Upper lobe of left lung (tissue), 6 donors: ENCODE data around the gene KASH5. TPM values are rescaled to one million over a fixed set of nuclear protein-coding genes. Genes with fewer than 3 reads are reported as not detected.
A peak's percentile ranks its signal among the peaks of the same experiment; 100 is the strongest.

Source experiments
- ATAC-seq, 2 donors: fragments of 200-7000 bp; cut with Tn5 transposase; one replicate each; pipeline ENCODE4 v1.9.1; 2022; ENCODE audit warnings: mild to moderate bottlenecking in 2 of 2, moderate library complexity in 2 of 2; ENCODE audit not compliant: low FRiP score in 2 of 2
- DNase-seq, 2 donors: peaks; one replicate each; pipeline ENCODE4 v3.0.0-alpha.2; 2019 to 2020
- H3K27ac ChIP-seq, 4 donors: fragments of 200-600 bp; sonication (generic); one replicate each; pipeline ENCODE4 v1.5.1; 2016 to 2019
- H3K27me3 ChIP-seq, 4 donors: fragments of 200-600 bp; sonication (generic); one replicate each; pipeline ENCODE4 v1.5.1; 2017 to 2019
- H3K36me3 ChIP-seq, 4 donors: fragments of 200-600 bp; sonication (generic); one replicate each; pipeline ENCODE4 v1.5.1; 2016 to 2019
- H3K4me1 ChIP-seq, 4 donors: fragments of 200-600 bp; sonication (generic); one replicate each; pipeline ENCODE4 v1.5.1; 2018 to 2019
- H3K4me3 ChIP-seq, 4 donors: fragments of 200-600 bp; sonication (generic); one replicate each; pipeline ENCODE4 v1.5.1; 2017 to 2019; ENCODE audit warnings: mild to moderate bottlenecking in 2 of 4, moderate library complexity in 1 of 4
- H3K9me3 ChIP-seq, 4 donors: fragments of 200-600 bp; sonication (generic); one replicate each; pipeline ENCODE4 v1.5.1; 2018 to 2019
- EP300 ChIP-seq, 4 donors: sonication (generic); formaldehyde crosslinking; IDR thresholded peaks; one replicate each; pipeline ENCODE4 v1.5.1; 2017; ENCODE audit warnings: antibody characterized with exemption in 4 of 4, control low read depth in 2 of 4
- POLR2A ChIP-seq, 4 donors: fragments of 450-650 bp; IDR thresholded peaks; one replicate each; pipeline ENCODE4 v1.5.1; 2016 to 2017; ENCODE audit warnings: antibody characterized with exemption in 4 of 4, mild to moderate bottlenecking in 2 of 4
- POLR2AphosphoS5 ChIP-seq, 2 donors: sonication (generic); formaldehyde crosslinking; IDR thresholded peaks; one replicate each; pipeline ENCODE4 v1.5.1; 2017; ENCODE audit warnings: antibody characterized with exemption in 2 of 2
- WGBS, 2 donors: methylation state at CpG; one replicate each; pipeline ENCODE4 v1.1.5; 2017 to 2018; 5-methylcytosine and 5-hydroxymethylcytosine counted together
- total RNA-seq, 6 donors: library from RNA; depleted of rRNA in 4 of 6; stranded (reverse); fragments of >200 nt in 4 of 6; gene quantifications; one replicate each; pipeline versions ENCODE4 v1.1.0 to v1.2.1, GENCODE V29; 2016 to 2021
- TF ChIP-seq, protein P1 (sequence below), 6 experiments: fragments of 450-650 bp in 4 of 6; fragments of 200-600 bp in 2 of 6; sonication (generic) in 2 of 6; IDR thresholded peaks; one replicate each; pipeline ENCODE4 v1.5.1; 2016 to 2019; ENCODE audit warnings: antibody characterized with exemption in 6 of 6
- donor health status: DM: no; HTN: no; CAD: no; lungs with moderate emphysema.
- donor health status: DM: no; HTN: yes; CAD: no; lungs with severe emphysema.

The KASH5 gene
- total RNA-seq, 6 donors from 2014 or later = 0.61 to 6.9 (median 1.6) TPM; not detected in 2

DNA sequence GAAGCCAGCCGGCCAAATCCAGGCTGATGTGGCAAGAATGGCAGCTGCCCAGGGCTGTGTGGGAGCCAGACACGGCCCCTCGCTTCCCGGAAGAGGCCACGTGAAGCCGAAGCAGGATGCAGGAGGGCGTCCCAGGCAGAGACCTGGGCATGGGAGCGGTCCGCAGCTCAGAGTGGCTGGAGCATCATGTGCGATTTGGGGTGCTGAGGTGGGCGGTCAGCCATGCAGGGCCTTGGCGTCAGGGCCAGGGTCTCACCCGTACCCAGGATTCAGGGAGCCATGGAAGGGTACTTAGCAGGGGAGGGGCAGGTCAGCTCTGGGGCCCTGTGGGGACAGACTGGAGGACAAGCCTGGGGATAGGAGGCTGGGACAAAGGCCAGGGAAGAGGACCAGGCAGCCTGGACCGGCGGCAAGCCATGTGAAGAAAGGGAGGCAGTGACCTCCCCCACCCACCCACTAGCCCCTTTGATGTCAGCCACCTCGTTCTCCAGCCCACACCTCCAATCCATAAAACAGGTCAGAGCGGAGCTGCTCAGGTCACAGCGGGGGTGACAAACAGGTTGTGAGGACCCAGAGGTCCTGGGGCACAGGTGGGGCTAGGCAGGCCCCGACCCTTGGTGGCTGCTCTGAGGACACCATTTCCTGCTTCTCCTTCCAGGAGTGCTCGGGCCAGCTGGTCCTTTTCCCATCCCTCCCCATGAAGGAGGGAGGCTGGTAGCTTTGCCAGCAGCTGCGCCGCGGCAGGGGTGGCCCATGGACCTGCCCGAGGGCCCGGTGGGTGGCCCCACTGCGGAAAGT, 2.3 kb downstream of the KASH5 start:
- no peaks in the 10 kb centered on the region for H3K27me3 ChIP-seq
- H3K4me1 ChIP-seq = peaks cover 0 to 14% (median 2%) of the 10 kb centered on the region in 4 donors
- H3K9me3 ChIP-seq = no peaks in the 10 kb centered on the region
- DNase-seq = peak in 1 of 2 donors; percentile 68
- peak in 1 of 2 donors; percentile 11 for ATAC-seq
- H3K4me3 ChIP-seq = no peak overlapping the region
- 71 to 73% methylated on average over 19 to 25 of the region's 26 CpGs for WGBS, 2 donors
- H3K27ac ChIP-seq = no peak overlapping the region
- no peaks in the 10 kb centered on the region for H3K36me3 ChIP-seq
- TF ChIP-seq POLR2AphosphoS5 (IDR thresholded peaks at IDR 0.05) (no peak), EP300 (IDR thresholded peaks at IDR 0.05) (no peak), POLR2A (IDR thresholded peaks at IDR 0.05) (no peak)
- TF ChIP-seq, protein P1, sequence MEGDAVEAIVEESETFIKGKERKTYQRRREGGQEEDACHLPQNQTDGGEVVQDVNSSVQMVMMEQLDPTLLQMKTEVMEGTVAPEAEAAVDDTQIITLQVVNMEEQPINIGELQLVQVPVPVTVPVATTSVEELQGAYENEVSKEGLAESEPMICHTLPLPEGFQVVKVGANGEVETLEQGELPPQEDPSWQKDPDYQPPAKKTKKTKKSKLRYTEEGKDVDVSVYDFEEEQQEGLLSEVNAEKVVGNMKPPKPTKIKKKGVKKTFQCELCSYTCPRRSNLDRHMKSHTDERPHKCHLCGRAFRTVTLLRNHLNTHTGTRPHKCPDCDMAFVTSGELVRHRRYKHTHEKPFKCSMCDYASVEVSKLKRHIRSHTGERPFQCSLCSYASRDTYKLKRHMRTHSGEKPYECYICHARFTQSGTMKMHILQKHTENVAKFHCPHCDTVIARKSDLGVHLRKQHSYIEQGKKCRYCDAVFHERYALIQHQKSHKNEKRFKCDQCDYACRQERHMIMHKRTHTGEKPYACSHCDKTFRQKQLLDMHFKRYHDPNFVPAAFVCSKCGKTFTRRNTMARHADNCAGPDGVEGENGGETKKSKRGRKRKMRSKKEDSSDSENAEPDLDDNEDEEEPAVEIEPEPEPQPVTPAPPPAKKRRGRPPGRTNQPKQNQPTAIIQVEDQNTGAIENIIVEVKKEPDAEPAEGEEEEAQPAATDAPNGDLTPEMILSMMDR (IDR thresholded peaks at IDR 0.05) = no peak

DNA sequence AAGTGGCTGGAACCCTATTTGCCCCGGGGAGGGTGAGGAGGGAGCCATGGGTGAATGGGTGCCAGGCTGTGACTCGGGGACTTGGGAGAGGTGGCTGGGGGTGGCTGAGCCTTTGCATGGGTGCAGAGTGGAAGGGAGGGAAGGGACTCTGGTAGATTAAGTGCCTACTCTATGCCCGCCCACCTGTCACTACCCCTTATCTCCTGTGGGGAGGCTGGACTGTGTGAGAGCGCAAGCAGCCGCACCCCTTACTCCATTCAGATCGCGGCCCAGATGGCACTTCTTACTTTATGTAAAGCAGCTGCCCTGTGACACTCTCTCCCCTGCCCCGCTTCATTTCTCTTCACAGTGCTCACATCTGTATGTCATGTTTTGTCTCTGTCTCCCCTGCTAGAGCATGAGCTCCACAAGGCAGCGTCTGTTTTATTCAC, 2.9 kb downstream of the KASH5 start:
- H3K27me3 ChIP-seq = no peaks in the 10 kb centered on the region
- WGBS, 2 donors = 53 to 63% methylated on average over 8 to 9 of the region's 9 CpGs
- TF ChIP-seq POLR2A (IDR thresholded peaks at IDR 0.05) (no peak), POLR2AphosphoS5 (IDR thresholded peaks at IDR 0.05) (no peak), EP300 (IDR thresholded peaks at IDR 0.05) (no peak)
- TF ChIP-seq, protein P1 (IDR thresholded peaks at IDR 0.05) = no peak
- H3K36me3 ChIP-seq = no peaks in the 10 kb centered on the region
- H3K27ac ChIP-seq = no peak overlapping the region
- no peak overlapping the region for H3K4me3 ChIP-seq
- peaks cover 0 to 14% (median 2%) of the 10 kb centered on the region in 4 donors for H3K4me1 ChIP-seq
- ATAC-seq (peak in 1 of 2 donors; percentile 5), DNase-seq (no peak)
- H3K9me3 ChIP-seq = no peaks in the 10 kb centered on the region

DNA sequence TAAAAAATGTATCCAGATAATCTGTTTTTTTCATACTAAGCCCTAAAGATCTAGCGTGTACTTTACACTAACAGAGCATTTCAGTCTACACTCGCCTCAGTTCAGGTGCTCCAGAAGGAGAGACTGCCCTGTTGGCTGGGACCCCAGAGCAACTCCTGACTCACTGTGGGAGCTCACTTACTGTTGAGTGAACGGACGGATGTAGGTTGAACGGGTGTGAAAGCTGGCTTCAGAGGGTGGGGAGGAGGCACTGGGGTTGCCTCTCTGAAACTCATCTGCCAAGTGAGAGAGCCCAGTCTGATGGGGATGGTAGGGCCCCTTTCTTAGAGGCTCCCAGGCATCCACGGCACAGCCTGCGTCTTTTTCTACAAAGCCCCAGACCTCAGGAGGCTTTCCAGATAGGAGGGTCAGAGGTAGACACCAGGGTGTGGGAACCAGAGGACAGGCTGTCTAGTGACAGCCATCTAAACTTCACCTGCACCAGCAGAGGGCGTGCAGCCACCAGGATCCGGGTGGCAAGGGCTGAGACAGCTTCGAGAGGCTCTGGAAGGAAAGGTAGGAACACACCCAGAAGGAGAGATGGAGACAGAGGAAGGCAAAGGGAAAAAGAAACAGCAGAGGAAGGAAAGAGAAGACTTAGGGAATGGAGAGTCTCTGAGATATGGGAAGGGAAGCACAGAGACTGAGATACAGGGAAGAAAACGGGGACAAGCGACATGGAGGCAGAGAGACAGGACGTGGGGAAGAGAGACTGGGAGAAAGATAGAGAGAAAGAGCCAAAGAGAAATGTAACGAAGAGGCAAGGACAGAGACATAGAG, 3.7 kb downstream of the KASH5 start:
- H3K27me3 ChIP-seq = no peaks in the 10 kb centered on the region
- 24 to 26% methylated on average over 14 of the region's 14 CpGs for WGBS, 2 donors

DNA sequence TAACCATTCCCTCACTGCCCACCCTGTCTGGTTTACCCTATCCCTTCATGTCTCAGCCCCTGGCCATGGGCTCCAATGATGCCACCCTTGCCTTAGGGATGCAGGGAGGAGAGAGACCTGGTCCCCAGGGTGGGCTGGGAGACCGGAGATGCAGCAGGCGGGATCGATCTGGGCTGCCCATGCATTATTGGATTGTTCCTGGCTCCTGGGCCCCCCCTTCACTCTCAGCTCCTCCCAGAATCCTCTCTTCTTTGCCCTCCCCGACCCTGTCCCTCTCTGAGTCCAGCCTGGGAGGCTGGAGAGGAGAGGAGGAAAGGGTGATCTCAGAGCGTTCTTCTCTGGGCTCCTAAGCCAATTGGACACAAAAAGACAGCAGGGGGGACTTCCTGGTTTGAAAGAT, 5.8 kb downstream of the KASH5 start:
- Histone ChIP-seq H3K4me3 (no peak overlapping the region), H3K4me1 (peaks cover 0 to 11% (median 0%) of the 10 kb centered on the region in 4 donors)
- no peak for TF ChIP-seq POLR2AphosphoS5 (IDR thresholded peaks at IDR 0.05)
- TF ChIP-seq, protein P1 (IDR thresholded peaks at IDR 0.05) = no peak
- TF ChIP-seq EP300 (IDR thresholded peaks at IDR 0.05) = no peak
- TF ChIP-seq POLR2A (IDR thresholded peaks at IDR 0.05) = no peak

More for the DNA sequence above, 3.7 kb downstream of the KASH5 start:
- Histone ChIP-seq H3K36me3 (no peaks in the 10 kb centered on the region), H3K27ac (no peak overlapping the region), H3K4me1 (peaks cover 0 to 14% (median 2%) of the 10 kb centered on the region in 4 donors), H3K9me3 (no peaks in the 10 kb centered on the region), H3K4me3 (no peak overlapping the region)
- peak in 1 of 2 donors; percentile 83 for DNase-seq
- ATAC-seq = peak; percentile 70 to 79
- TF ChIP-seq, protein P1 (IDR thresholded peaks at IDR 0.05) = peak; percentile 59 to 88 (median 80)
- no peak for TF ChIP-seq POLR2A (IDR thresholded peaks at IDR 0.05)
- no peak for TF ChIP-seq POLR2AphosphoS5 (IDR thresholded peaks at IDR 0.05)

More for the DNA sequence above, 5.8 kb downstream of the KASH5 start:
- H3K27me3 ChIP-seq = no peaks in the 10 kb centered on the region
- DNase-seq (no peak), ATAC-seq (no peak)
- H3K36me3 ChIP-seq = no peaks in the 10 kb centered on the region
- no peak overlapping the region for H3K27ac ChIP-seq
- H3K9me3 ChIP-seq = no peaks in the 10 kb centered on the region
- WGBS, 2 donors = 67 to 73% methylated on average over 1 to 5 of the region's 5 CpGs
